Measurements from ENCODE around the gene MARK2.

MARK2 gene

GRCh38 chr11:63909591-63910506 lies 70.9 kb downstream of the MARK2 start:
- DNase-seq (ENCODE audit: low spot score) = no peak

GRCh38 chr11:63910675-63911074 lies 71.8 kb downstream of the MARK2 start:
- no peak for DNase-seq (ENCODE audit: low spot score)

GRCh38 chr11:63911440-63911839 lies 72.5 kb downstream of the MARK2 start:
- no peak for DNase-seq (ENCODE audit: low spot score)

GRCh38 chr11:63911876-63912275 lies 73.0 kb downstream of the MARK2 start:
- no peak for DNase-seq (ENCODE audit: low spot score)

- no peak for DNase-seq (ENCODE audit: low spot score)
These were observed 73.8 kb downstream of the MARK2 start for GRCh38 chr11:63912678-63913077.

GRCh38 chr11:63913866-63914830 lies 75.2 kb downstream of the MARK2 start:
- no peak for DNase-seq (ENCODE audit: low spot score)

GRCh38 chr11:63914896-63915691 lies 76.2 kb downstream of the MARK2 start:
- no peak for DNase-seq (ENCODE audit: low spot score)

- DNase-seq (ENCODE audit: low spot score) = no peak
These were observed 77.3 kb downstream of the MARK2 start for GRCh38 chr11:63915961-63916836.

- peak; percentile 90 for DNase-seq (ENCODE audit: low spot score)
These were observed 78.2 kb downstream of the MARK2 start, which contains the start of gene RCOR2 for GRCh38 chr11:63916837-63917691. Gene RCOR2 (minus strand): TSS chr11:63917164. CDS start chr11:63916456, 708 bp downstream.

- peak; percentile 46 for DNase-seq (ENCODE audit: low spot score)
These were observed 79.0 kb downstream of the MARK2 start for GRCh38 chr11:63917692-63918506.

- no peak for DNase-seq (ENCODE audit: low spot score)
These were observed 79.7 kb downstream of the MARK2 start for GRCh38 chr11:63918507-63919191.

GRCh38 chr11:63919267-63920125 lies 80.6 kb downstream of the MARK2 start:
- no peak for DNase-seq (ENCODE audit: low spot score)

- DNase-seq (ENCODE audit: low spot score) = no peak
These were observed 81.4 kb downstream of the MARK2 start for GRCh38 chr11:63920126-63920938.

- DNase-seq (ENCODE audit: low spot score) = peak; percentile 50
These were observed 82.1 kb downstream of the MARK2 start for GRCh38 chr11:63920939-63921417.

GRCh38 chr11:63922673-63923192 lies 83.8 kb downstream of the MARK2 start:
- DNase-seq (ENCODE audit: low spot score) = no peak

GRCh38 chr11:63923319-63923718 lies 84.4 kb downstream of the MARK2 start:
- DNase-seq (ENCODE audit: low spot score) = no peak

Data from NAMALWA (cell line).